ENCODE data around the gene FERMT1.

Gene FERMT1

DNA sequence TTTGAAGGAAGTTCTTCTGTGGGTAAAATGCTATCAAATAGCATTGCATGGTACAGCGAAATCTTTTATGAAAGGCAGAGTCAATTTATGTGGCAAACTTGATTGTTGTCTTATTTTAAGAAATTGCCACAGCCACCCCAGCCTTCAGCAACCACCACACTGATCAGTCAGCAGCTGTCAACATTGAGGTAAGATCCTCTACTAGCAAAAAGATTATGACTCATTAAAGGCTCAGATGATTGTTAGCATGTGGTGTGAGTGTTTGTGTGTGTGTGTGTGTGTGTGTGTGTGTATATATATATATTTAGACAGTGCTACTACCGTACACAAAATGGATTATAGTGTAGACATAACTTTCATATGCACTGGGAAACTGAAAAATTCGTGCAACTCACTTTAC is 96.8 kb downstream of the FERMT1 start:
- no peaks in the 10 kb centered on the region; the same call in 1 of the 2 replicates for H3K9me3 ChIP-seq (ENCODE audit: insufficient read depth, low read length)
- H3K9me2 ChIP-seq (replicated peaks; ENCODE audit: insufficient read depth, low read length) = no peaks in the 10 kb centered on the region
- H3K9ac ChIP-seq (ENCODE audit: low read length) = no peak overlapping the region
- H2AFZ ChIP-seq (ENCODE audit: low read depth, low read length, severe bottlenecking) = no peak overlapping the region
- H3K4me2 ChIP-seq (ENCODE audit: low read depth, low read length, poor library complexity, severe bottlenecking) = no peak overlapping the region
- no peak overlapping the region for H3K4me3 ChIP-seq (ENCODE audit: insufficient read depth, low read length, poor library complexity, severe bottlenecking)
- 0 out of 2 replicates have a peak, but pooled peaks cover 3% of the 10 kb centered on the region for H4K20me1 ChIP-seq (ENCODE audit: low read depth, low read length)
- H3K36me3 ChIP-seq (ENCODE audit: low read length) = peaks cover 28% of the 10 kb centered on the region
- peaks cover 10% of the 10 kb centered on the region for H3K79me2 ChIP-seq (ENCODE audit: insufficient read depth, low read length)
- peaks cover 2% of the 10 kb centered on the region; the same call in 1 of the 2 replicates for H3F3A ChIP-seq (ENCODE audit: insufficient read depth)
- no peak for TF ChIP-seq EZH2phosphoT487 (conservative IDR thresholded peaks at IDR 0.05; ENCODE audit: low read length)
- TF ChIP-seq, protein P1, sequence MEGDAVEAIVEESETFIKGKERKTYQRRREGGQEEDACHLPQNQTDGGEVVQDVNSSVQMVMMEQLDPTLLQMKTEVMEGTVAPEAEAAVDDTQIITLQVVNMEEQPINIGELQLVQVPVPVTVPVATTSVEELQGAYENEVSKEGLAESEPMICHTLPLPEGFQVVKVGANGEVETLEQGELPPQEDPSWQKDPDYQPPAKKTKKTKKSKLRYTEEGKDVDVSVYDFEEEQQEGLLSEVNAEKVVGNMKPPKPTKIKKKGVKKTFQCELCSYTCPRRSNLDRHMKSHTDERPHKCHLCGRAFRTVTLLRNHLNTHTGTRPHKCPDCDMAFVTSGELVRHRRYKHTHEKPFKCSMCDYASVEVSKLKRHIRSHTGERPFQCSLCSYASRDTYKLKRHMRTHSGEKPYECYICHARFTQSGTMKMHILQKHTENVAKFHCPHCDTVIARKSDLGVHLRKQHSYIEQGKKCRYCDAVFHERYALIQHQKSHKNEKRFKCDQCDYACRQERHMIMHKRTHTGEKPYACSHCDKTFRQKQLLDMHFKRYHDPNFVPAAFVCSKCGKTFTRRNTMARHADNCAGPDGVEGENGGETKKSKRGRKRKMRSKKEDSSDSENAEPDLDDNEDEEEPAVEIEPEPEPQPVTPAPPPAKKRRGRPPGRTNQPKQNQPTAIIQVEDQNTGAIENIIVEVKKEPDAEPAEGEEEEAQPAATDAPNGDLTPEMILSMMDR (IDR thresholded peaks at IDR 0.05; ENCODE audit: insufficient read depth, low read length, poor library complexity, severe bottlenecking) = no peak
- no peak overlapping the region for H3K27ac ChIP-seq (ENCODE audit: low read depth, low read length)
- no peaks in the 10 kb centered on the region for H3K27me3 ChIP-seq (ENCODE audit: low read length)
